HepG2 (cell line): ENCODE measurements around the gene KCNAB2.

ENCODE experiments used
- GABPB1 ChIP-seq: IDR thresholded peaks from 2 replicates; pipeline ENCODE4 v1.6.1; 2016; ENCODE audit warnings: mild to moderate bottlenecking, missing genetic modification reagents, moderate library complexity, missing compliant biosample characterization
- KLF16 ChIP-seq, 2 experiments: sonication (generic) in 1 of 2; formaldehyde crosslinking in 1 of 2; IDR thresholded peaks; 2 replicates each; pipeline versions ENCODE4 v1.6.1 to v1.8.0; 2016 to 2023; ENCODE audit warnings: missing genetic modification reagents in 2 of 2, missing compliant biosample characterization in 1 of 2
- TF ChIP-seq, protein P1 (sequence below): sonication (generic); formaldehyde crosslinking; IDR thresholded peaks from 2 replicates; pipeline ENCODE4 v1.5.0; 2020; ENCODE audit warnings: mild to moderate bottlenecking, missing genetic modification reagents, moderate library complexity

DNA sequence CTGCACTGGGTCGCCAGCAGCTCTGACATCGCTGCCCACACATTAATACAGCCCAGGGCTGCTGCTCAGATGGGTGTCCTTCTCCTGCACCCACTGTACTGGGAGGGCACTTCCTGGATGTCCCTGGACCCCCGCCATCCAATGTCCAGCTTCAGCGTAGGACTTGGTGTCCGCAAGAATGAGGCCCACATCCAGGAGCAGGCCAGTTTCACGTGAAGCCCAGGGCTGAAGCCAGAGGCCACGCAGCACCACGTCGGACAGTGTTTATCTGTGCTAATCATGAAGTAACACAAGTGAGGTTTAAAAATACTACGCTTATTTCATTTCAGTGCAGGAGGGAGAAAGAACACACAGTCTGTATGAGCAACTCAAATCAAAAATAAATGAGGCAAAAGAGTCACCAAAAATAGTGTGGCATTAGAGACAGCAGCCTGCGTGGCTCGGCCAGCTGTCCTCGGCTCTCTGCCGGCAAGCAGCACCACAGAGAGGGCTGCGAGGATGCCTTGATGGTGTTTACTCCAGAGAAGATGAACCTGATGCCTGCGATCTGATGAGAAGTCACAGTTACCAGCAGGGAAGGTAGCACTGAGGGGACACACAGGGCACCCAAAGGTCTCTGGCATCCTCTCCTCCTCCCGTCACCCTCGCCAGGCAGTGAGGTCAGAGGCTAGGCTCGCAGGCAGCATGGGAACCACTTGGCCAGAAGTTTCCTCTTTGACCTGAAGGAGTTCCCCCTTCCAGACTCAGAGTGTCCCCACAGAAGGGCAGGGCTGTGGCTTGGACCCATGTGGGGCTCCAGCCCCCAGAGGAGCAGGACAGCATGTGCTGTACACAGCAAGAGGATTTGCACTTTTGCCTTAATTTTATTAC, 31.3 kb upstream of the KCNAB2 start:
- TF ChIP-seq KLF16 (CRISPR knock-in tag; IDR thresholded peaks at IDR 0.05) = no peak
- TF ChIP-seq GABPB1 (CRISPR knock-in tag) = no peak
- TF ChIP-seq, protein P1, sequence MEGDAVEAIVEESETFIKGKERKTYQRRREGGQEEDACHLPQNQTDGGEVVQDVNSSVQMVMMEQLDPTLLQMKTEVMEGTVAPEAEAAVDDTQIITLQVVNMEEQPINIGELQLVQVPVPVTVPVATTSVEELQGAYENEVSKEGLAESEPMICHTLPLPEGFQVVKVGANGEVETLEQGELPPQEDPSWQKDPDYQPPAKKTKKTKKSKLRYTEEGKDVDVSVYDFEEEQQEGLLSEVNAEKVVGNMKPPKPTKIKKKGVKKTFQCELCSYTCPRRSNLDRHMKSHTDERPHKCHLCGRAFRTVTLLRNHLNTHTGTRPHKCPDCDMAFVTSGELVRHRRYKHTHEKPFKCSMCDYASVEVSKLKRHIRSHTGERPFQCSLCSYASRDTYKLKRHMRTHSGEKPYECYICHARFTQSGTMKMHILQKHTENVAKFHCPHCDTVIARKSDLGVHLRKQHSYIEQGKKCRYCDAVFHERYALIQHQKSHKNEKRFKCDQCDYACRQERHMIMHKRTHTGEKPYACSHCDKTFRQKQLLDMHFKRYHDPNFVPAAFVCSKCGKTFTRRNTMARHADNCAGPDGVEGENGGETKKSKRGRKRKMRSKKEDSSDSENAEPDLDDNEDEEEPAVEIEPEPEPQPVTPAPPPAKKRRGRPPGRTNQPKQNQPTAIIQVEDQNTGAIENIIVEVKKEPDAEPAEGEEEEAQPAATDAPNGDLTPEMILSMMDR (CRISPR knock-in tag) = no peak
